ENCODE results near the gene CENPL.

CENPL gene

GRCh38 chr1:173753830-173754229 is 70.9 kb downstream of the CENPL start:
- no peak for DNase-seq
